Posterior vena cava (tissue), 2 donors: ENCODE data around the gene TLK1. TPM values are rescaled to one million over a fixed set of nuclear protein-coding genes. Genes with fewer than 3 reads are reported as not detected.

ENCODE experiments used
- DNase-seq: peaks from one replicate; pipeline ENCODE4 v3.0.0-alpha.2; 2020; ENCODE audit warnings: low spot score
- intact Hi-C, 2 donors: fragments of 100-400 bp; cut with DNase I; formaldehyde crosslinking; loops; one replicate each; pipeline versions ENCODE4 v1.14.1 to v1.14.2; 2022 to 2023
- total RNA-seq, 2 donors: library from RNA; stranded (reverse); fragmentation: NEBNext Ultra II Directional; extraction: Animal tissue kit (Norgen Biotek cat#: 25700); gene quantifications; one replicate each; pipeline ENCODE4 v1.2.1, GENCODE V29; 2021
- donor health status: DM: yes; HTN: yes; CAD: no.
- donor health status: DM: yes; HTN: yes; CAD: no.

Gene TLK1
- total RNA-seq, 2 donors from 2014 or later, result 48.6 to 55.3 TPM

DNA sequence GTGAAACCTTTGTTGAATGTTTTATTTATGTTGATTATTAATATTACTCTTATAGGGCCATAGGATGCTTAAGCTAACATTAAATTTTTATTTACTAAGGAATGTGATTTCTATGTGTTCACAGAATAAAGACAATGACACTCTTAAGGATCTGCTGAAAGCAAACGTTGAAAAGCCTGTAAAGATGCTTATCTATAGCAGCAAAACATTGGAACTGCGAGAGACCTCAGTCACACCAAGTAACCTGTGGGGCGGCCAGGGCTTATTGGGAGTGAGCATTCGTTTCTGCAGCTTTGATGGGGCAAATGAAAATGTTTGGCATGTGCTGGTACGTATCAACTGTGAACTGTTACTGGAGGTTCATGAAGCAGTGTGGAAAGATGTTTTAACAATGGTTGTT is 211.3 kb downstream of the TLK1 start:
- no peak for DNase-seq
- intact Hi-C loops, result no loop called here

DNA sequence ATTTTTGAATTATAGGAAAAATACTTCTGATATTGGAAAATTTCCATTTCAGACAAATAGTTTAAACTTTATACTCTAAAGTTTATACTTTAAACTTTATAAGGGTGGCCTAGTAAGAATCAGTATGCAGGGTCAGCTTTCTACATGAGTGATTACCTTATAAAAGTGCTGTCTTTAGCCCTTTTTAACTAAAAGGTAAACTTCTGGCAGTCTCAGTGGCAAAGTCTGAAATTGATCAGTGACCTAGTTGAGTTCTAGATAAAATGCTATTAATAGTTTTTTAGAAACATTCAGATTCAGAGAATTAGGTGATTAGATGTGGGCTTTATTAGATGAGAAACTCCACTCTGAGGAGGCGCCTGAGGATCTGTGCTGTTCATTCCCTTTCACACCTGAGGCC is 216.1 kb downstream of the TLK1 start:
- no peak for DNase-seq
- intact Hi-C loops, result no loop called here

DNA sequence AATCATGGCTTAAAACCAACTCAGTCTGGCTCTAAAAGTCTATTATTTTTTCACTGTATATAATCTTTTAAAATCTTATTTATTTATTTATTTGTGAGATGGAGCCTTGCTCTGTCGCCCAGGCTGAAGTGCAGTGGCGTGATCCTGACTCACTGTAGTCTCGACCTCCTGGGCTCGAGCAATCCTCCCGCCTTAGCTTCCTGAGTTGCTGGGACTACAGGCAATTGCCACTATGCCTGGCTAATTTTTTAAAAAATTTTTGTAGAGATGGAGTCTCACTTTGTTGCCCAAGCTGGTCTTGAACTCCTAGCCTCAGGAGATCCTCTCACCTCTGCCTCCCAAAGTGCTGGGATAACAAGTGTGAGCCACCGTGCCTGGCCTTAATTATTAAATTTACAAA is 217.1 kb downstream of the TLK1 start:
- intact Hi-C loops, result no loop called here
- DNase-seq, result no peak

DNA sequence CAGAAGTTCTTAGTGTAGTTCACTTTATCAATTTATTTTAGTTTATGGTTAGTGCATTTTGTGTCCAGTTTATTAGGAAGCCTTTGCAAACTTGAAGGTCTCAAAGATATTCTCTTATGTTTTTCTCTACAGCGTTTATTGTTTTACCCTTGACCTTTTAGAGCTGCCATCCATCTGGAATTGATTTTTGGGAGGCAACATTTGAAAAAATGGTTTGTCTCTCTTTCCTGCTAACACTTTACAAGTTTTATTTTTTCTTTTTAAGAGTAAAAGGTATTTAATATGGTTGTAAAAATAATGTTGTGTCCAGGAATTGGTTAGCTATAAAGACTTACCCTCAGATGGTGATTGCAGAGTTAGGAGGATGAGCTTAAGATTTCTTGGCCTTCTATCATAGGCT is 217.7 kb downstream of the TLK1 start:
- DNase-seq, result no peak
- intact Hi-C loops, result no loop called here

DNA sequence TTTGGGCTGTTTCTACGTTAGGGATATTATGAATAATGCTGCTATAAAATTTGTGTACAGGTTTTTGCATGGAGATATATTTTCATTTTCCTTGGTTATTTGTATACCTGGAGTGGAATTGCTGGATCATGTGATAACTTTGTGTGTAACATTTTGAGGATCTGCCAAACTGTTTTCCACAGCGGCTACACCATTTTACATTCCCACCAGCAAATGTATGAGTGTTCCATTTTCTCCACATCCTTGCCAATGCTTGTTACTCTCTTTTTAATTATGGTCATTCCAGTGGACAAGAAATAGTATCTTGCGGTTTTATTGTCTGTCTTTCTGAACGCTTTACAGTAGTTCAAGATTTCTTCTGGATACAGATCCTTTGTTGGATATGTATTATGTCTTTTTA is 218.1 kb downstream of the TLK1 start:
- intact Hi-C loops, result no loop called here

More for the DNA sequence above, 218.1 kb downstream of the TLK1 start:
- no peak for DNase-seq

Other genes with a start within 250 kb of the TLK1 start
- 10 to 100 TPM; 62.3 to 67.4 TPM for gene GORASP2, start 231.6 kb downstream of the TLK1 start, total RNA-seq